ENCODE results near the gene SP6.

DNA sequence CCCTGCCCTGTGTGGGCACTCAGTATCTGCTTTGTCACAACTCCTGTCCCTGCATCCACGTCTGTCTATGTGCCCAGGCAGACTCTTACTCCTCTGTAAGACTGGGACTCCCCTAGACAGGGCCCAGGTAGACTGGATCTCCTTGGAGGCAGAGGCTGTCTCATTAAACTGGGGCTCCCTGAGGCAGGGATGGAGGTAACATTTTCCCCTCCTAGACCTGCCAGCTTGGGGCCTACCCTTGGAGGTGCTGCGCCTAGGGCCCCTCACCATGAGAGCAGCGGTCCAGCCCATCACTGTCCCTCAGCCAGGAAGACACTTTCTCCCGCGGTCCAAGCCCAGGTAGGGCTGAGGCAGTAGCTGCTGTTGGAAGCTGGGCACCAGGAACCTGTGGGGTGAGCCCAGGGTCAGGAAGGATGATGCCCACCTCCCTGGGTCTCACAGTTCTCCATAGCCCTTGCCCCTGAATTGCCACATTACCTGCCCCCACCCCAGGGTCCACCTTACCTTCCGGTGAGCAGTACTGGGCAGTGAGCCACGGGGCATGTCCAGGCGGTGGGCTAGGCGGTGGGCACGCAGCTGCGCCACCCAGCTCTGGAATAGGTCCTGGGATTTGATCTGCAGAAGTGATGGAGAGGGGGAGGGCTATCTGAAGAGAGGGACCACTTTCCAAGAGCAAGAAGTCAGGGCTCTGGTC is 32.8 kb downstream of the SP6 start:
- no peak for TF ChIP-seq POLR2AphosphoS5 (IDR thresholded peaks at IDR 0.05; ENCODE audit: low read depth)
- TF ChIP-seq, protein P1, sequence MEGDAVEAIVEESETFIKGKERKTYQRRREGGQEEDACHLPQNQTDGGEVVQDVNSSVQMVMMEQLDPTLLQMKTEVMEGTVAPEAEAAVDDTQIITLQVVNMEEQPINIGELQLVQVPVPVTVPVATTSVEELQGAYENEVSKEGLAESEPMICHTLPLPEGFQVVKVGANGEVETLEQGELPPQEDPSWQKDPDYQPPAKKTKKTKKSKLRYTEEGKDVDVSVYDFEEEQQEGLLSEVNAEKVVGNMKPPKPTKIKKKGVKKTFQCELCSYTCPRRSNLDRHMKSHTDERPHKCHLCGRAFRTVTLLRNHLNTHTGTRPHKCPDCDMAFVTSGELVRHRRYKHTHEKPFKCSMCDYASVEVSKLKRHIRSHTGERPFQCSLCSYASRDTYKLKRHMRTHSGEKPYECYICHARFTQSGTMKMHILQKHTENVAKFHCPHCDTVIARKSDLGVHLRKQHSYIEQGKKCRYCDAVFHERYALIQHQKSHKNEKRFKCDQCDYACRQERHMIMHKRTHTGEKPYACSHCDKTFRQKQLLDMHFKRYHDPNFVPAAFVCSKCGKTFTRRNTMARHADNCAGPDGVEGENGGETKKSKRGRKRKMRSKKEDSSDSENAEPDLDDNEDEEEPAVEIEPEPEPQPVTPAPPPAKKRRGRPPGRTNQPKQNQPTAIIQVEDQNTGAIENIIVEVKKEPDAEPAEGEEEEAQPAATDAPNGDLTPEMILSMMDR (IDR thresholded peaks at IDR 0.05; ENCODE audit: insufficient read depth, low read length) = no peak
- TF ChIP-seq, protein P2, sequence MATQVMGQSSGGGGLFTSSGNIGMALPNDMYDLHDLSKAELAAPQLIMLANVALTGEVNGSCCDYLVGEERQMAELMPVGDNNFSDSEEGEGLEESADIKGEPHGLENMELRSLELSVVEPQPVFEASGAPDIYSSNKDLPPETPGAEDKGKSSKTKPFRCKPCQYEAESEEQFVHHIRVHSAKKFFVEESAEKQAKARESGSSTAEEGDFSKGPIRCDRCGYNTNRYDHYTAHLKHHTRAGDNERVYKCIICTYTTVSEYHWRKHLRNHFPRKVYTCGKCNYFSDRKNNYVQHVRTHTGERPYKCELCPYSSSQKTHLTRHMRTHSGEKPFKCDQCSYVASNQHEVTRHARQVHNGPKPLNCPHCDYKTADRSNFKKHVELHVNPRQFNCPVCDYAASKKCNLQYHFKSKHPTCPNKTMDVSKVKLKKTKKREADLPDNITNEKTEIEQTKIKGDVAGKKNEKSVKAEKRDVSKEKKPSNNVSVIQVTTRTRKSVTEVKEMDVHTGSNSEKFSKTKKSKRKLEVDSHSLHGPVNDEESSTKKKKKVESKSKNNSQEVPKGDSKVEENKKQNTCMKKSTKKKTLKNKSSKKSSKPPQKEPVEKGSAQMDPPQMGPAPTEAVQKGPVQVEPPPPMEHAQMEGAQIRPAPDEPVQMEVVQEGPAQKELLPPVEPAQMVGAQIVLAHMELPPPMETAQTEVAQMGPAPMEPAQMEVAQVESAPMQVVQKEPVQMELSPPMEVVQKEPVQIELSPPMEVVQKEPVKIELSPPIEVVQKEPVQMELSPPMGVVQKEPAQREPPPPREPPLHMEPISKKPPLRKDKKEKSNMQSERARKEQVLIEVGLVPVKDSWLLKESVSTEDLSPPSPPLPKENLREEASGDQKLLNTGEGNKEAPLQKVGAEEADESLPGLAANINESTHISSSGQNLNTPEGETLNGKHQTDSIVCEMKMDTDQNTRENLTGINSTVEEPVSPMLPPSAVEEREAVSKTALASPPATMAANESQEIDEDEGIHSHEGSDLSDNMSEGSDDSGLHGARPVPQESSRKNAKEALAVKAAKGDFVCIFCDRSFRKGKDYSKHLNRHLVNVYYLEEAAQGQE (IDR thresholded peaks at IDR 0.05; ENCODE audit: insufficient replicate concordance, low read depth) = no peak
